Gastroesophageal sphincter (tissue), 4 donors: ENCODE results near the gene FRMD4B. TPM values are rescaled to one million over a fixed set of nuclear protein-coding genes. Genes with fewer than 3 reads are reported as not detected.

ENCODE experiments used
- ATAC-seq: fragments of 150-250 bp; one replicate; pipeline ENCODE4 v1.9.1; 2016; ENCODE audit warnings: mild to moderate bottlenecking, moderate library complexity
- H3K27ac ChIP-seq, 4 donors: fragments of 200-600 bp; sonication (generic) in 3 of 4; 1 replicate in 3 of 4; 2 replicates in 1 of 4; pipeline ENCODE4 v1.5.1; 2016 to 2019
- H3K27me3 ChIP-seq: fragments of 200-600 bp; sonication (generic); one replicate; pipeline ENCODE4 v1.5.1; 2019
- H3K36me3 ChIP-seq, 2 donors: fragments of 200-600 bp; sonication (generic); one replicate each; pipeline ENCODE4 v1.5.1; 2019; ENCODE audit warnings: control low read depth in 1 of 2
- H3K4me1 ChIP-seq, 3 donors: fragments of 200-600 bp; sonication (generic); 1 replicate in 2 of 3; 2 replicates in 1 of 3; pipeline ENCODE4 v1.5.1; 2016 to 2019; ENCODE audit warnings: control low read depth in 2 of 3
- H3K4me3 ChIP-seq, 2 donors: fragments of 200-600 bp; sonication (generic); one replicate each; pipeline ENCODE4 v1.5.1; 2019; ENCODE audit warnings: mild to moderate bottlenecking in 1 of 2, moderate library complexity in 1 of 2
- H3K9me3 ChIP-seq, 3 donors: fragments of 200-600 bp; sonication (generic); one replicate each; pipeline ENCODE4 v1.5.1; 2017 to 2019; ENCODE audit warnings: control low read depth in 2 of 3
- CTCF ChIP-seq, 4 experiments: fragments of 200-600 bp in 2 of 4; fragments of 450-650 bp in 2 of 4; sonication (generic) in 1 of 4; IDR thresholded peaks; one replicate each; pipeline ENCODE4 v1.5.1; 2017 to 2019; ENCODE audit warnings: antibody characterized with exemption in 4 of 4, mild to moderate bottlenecking in 2 of 4, moderate library complexity in 2 of 4
- EP300 ChIP-seq: sonication (generic); formaldehyde crosslinking; IDR thresholded peaks from one replicate; pipeline ENCODE4 v1.6.1; 2017; ENCODE audit warnings: antibody characterized with exemption, mild to moderate bottlenecking
- POLR2A ChIP-seq, 2 donors: fragments of 450-650 bp; IDR thresholded peaks; one replicate each; pipeline ENCODE4 v1.6.1; 2017; ENCODE audit warnings: antibody characterized with exemption in 2 of 2, mild to moderate bottlenecking in 2 of 2, moderate library complexity in 1 of 2
- POLR2AphosphoS5 ChIP-seq: sonication (generic); formaldehyde crosslinking; IDR thresholded peaks from one replicate; pipeline ENCODE4 v1.6.1; 2017; ENCODE audit warnings: antibody characterized with exemption
- WGBS, 2 donors: methylation state at CpG; one replicate each; pipeline ENCODE4 v1.1.5; 2018; ENCODE audit warnings: low coverage in 1 of 2; 5-methylcytosine and 5-hydroxymethylcytosine counted together
- total RNA-seq, 4 donors: library from RNA; depleted of rRNA; stranded (reverse); fragments of >200 nt; gene quantifications; one replicate each; pipeline ENCODE4 v1.1.0, GENCODE V29; 2016

Gene FRMD4B
- total RNA-seq, 4 donors from 2014 or later, result 7.1 to 22.3 (median 19.8) TPM

GRCh38 chr3:69328103-69328962 is 57.6 kb downstream of the FRMD4B start:
- H3K27me3 ChIP-seq, result no peaks in the 10 kb centered on the region
- H3K9me3 ChIP-seq, result no peaks in the 10 kb centered on the region
- H3K36me3 ChIP-seq, result no peaks in the 10 kb centered on the region
- 87 to 96% methylated on average over 4 of the region's 4 CpGs for WGBS, 2 donors
- peaks cover 0 to 27% (median 0%) of the 10 kb centered on the region in 3 donors for H3K4me1 ChIP-seq
- no peak overlapping the region for H3K4me3 ChIP-seq
- ATAC-seq, result no peak
- H3K27ac ChIP-seq, result peak overlapping the region in 1 of 4 donors; percentile 19
- no peak for TF ChIP-seq CTCF (IDR thresholded peaks at IDR 0.05)
- TF ChIP-seq POLR2A (IDR thresholded peaks at IDR 0.05), result no peak
- TF ChIP-seq POLR2AphosphoS5, result no peak

- Histone ChIP-seq H3K4me1 (peaks cover 0 to 27% (median 3%) of the 10 kb centered on the region in 3 donors), H3K27me3 (no peaks in the 10 kb centered on the region), H3K36me3 (no peaks in the 10 kb centered on the region), H3K9me3 (no peaks in the 10 kb centered on the region), H3K4me3 (no peak overlapping the region), H3K27ac (peak overlapping the region in 1 of 4 donors; percentile 35)
- ATAC-seq, result peak; percentile 15
- WGBS, 2 donors, result 12 to 39% methylated on average over 3 to 4 of the region's 4 CpGs
- TF ChIP-seq POLR2A (IDR thresholded peaks at IDR 0.05) (no peak), CTCF (IDR thresholded peaks at IDR 0.05) (no peak), EP300 (no peak), POLR2AphosphoS5 (no peak)
Measured at GRCh38 chr3:69326855-69327300, 59.0 kb downstream of the FRMD4B start.

GRCh38 chr3:69325151-69325550 is 60.7 kb downstream of the FRMD4B start:
- Histone ChIP-seq H3K9me3 (no peaks in the 10 kb centered on the region), H3K4me1 (peaks cover 0 to 23% (median 3%) of the 10 kb centered on the region in 3 donors), H3K36me3 (no peaks in the 10 kb centered on the region), H3K27ac (no peak overlapping the region), H3K27me3 (no peaks in the 10 kb centered on the region), H3K4me3 (no peak overlapping the region)
- no peak for TF ChIP-seq CTCF (IDR thresholded peaks at IDR 0.05)
- TF ChIP-seq EP300, result no peak
- no peak for TF ChIP-seq POLR2A (IDR thresholded peaks at IDR 0.05)
- no peak for TF ChIP-seq POLR2AphosphoS5
- WGBS, 2 donors, result 83 to 100% methylated on average over 1 to 2 of the region's 2 CpGs
- ATAC-seq, result no peak

GRCh38 chr3:69324362-69325025 is 61.4 kb downstream of the FRMD4B start:
- Histone ChIP-seq H3K4me3 (no peak overlapping the region), H3K36me3 (no peaks in the 10 kb centered on the region), H3K9me3 (no peaks in the 10 kb centered on the region), H3K27ac (no peak overlapping the region), H3K27me3 (no peaks in the 10 kb centered on the region), H3K4me1 (peaks cover 0 to 23% (median 3%) of the 10 kb centered on the region in 3 donors)
- no peak for ATAC-seq
- WGBS, 2 donors, result 67 to 72% methylated on average over 3 to 7 of the region's 7 CpGs
- TF ChIP-seq CTCF (IDR thresholded peaks at IDR 0.05) (peak in 1 of 4 experiments; percentile 19), EP300 (no peak)
